Body of pancreas (tissue), 4 donors: Measurements from ENCODE around the gene HESX1. TPM values are rescaled to one million over a fixed set of nuclear protein-coding genes. Genes with fewer than 3 reads are reported as not detected.

Experiments
- ATAC-seq: fragments of 150-250 bp; one replicate; pipeline ENCODE4 v1.9.1; 2016
- DNase-seq, 4 donors: peaks; one replicate each; pipeline ENCODE4 v3.0.0-alpha.2; 2019
- H3K27ac ChIP-seq, 4 donors: fragments of 200-600 bp; sonication (generic); 1 replicate in 3 of 4; 2 replicates in 1 of 4; pipeline versions ENCODE4 v1.5.1 to v1.6.1; 2016 to 2019; ENCODE audit warnings: mild to moderate bottlenecking in 1 of 4, mixed read lengths in 1 of 4, moderate library complexity in 1 of 4
- H3K27me3 ChIP-seq, 2 donors: fragments of 200-600 bp; sonication (generic); one replicate each; pipeline ENCODE4 v1.6.0; 2016; ENCODE audit warnings: mild to moderate bottlenecking in 1 of 2
- H3K36me3 ChIP-seq, 2 donors: fragments of 200-600 bp; sonication (generic); replicated peaks in 1 of 2; 2 replicates each; pipeline ENCODE4 v1.5.1; 2016; ENCODE audit warnings: low read depth in 2 of 2; ENCODE audit not compliant: insufficient read depth in 1 of 2
- H3K4me1 ChIP-seq: fragments of 200-600 bp; sonication (generic); one replicate; pipeline ENCODE4 v1.6.0; 2016
- H3K4me3 ChIP-seq, 2 donors: fragments of 200-600 bp; sonication (generic); 1 replicate in 1 of 2; 2 replicates in 1 of 2; pipeline ENCODE4 v1.5.1; 2016 to 2019
- H3K9me3 ChIP-seq, 3 donors: fragments of 200-600 bp; sonication (generic); 1 replicate in 2 of 3; 2 replicates in 1 of 3; pipeline ENCODE4 v1.5.1; 2016
- POLR2A ChIP-seq, 3 donors: fragments of 450-650 bp; IDR thresholded peaks; one replicate each; pipeline ENCODE4 v1.6.1; 2016; ENCODE audit warnings: antibody characterized with exemption in 3 of 3, mild to moderate bottlenecking in 2 of 3
- WGBS, 2 donors: methylation state at CpG; one replicate each; pipeline ENCODE4 v1.1.5; 2017; 5-methylcytosine and 5-hydroxymethylcytosine counted together
- intact Hi-C: fragments of 100-400 bp; cut with DNase I; formaldehyde crosslinking; loops from one replicate; pipeline ENCODE4 v1.15.1; 2023
- total RNA-seq, 2 donors: library from RNA; depleted of rRNA; stranded (reverse); fragments of >200 nt; gene quantifications; one replicate each; pipeline ENCODE4 v1.1.0, GENCODE V29; 2016
- TF ChIP-seq, protein P1 (sequence below), 7 experiments: fragments of 450-650 bp in 4 of 7; fragments of 200-600 bp in 3 of 7; sonication (generic) in 3 of 7; IDR thresholded peaks; one replicate each; pipeline ENCODE4 v1.5.1; 2016 to 2019; ENCODE audit warnings: antibody characterized with exemption in 7 of 7

HESX1 gene
- total RNA-seq, 2 donors from 2014 or later = not detected

DNA sequence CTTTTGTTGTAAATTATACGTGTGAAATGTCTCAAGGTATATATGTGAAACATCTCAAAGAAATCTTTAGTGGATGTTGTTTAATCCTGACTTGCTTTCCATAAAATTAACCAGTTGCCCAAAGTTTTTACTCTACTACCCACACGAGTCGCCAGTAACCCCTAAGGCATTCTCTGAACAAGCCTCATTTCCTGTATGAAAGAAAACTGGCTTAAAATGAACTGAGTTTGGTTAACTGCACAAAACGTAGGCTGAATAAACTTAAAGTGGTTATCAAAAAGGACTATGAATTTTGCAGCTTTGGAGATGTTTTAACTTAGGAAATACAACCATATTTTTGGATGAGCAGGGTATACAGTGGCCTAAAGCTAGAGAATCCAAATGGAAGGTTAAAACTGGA, 25.1 kb upstream of the HESX1 start:
- TF ChIP-seq, protein P1, sequence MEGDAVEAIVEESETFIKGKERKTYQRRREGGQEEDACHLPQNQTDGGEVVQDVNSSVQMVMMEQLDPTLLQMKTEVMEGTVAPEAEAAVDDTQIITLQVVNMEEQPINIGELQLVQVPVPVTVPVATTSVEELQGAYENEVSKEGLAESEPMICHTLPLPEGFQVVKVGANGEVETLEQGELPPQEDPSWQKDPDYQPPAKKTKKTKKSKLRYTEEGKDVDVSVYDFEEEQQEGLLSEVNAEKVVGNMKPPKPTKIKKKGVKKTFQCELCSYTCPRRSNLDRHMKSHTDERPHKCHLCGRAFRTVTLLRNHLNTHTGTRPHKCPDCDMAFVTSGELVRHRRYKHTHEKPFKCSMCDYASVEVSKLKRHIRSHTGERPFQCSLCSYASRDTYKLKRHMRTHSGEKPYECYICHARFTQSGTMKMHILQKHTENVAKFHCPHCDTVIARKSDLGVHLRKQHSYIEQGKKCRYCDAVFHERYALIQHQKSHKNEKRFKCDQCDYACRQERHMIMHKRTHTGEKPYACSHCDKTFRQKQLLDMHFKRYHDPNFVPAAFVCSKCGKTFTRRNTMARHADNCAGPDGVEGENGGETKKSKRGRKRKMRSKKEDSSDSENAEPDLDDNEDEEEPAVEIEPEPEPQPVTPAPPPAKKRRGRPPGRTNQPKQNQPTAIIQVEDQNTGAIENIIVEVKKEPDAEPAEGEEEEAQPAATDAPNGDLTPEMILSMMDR (IDR thresholded peaks at IDR 0.05) = no peak
- no peak for TF ChIP-seq POLR2A (IDR thresholded peaks at IDR 0.05)
- Histone ChIP-seq H3K4me3 (no peak overlapping the region), H3K9me3 (no peaks in the 10 kb centered on the region), H3K4me1 (peaks cover 31% of the 10 kb centered on the region), H3K27ac (peak overlapping the region in 1 of 4 donors; percentile 96), H3K27me3 (no peaks in the 10 kb centered on the region), H3K36me3 (no peaks in the 10 kb centered on the region)
- no peak for DNase-seq
- 72 to 75% methylated on average over 4 of the region's 4 CpGs for WGBS, 2 donors
- intact Hi-C loops = no loop called here
- no peak for ATAC-seq

DNA sequence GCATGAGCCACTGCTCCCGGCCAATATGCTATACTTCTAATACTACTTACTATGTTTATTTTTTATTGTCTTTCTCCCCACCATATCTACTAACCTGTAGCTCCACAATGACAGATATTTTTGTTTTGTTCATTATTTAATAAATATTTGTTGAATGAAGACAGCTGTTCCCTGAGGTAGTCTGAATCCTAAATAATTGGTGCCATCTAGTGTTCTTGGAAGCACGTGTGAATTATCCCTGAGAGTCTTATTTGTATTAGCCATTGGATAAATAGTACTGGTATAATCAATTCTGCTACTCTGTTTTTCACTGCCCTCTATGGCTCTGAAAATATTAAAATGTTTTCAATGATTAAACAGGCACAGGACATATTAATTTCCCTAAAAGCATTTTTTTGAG, 22.1 kb upstream of the HESX1 start:
- DNase-seq (no peak), ATAC-seq (peak; percentile 56)
- no peak for TF ChIP-seq POLR2A (IDR thresholded peaks at IDR 0.05)
- TF ChIP-seq, protein P1 (IDR thresholded peaks at IDR 0.05) = peak in 5 of 7 experiments; percentile 32 to 61 (median 48)
- peaks cover 21% of the 10 kb centered on the region for H3K4me1 ChIP-seq
- no peak overlapping the region for H3K4me3 ChIP-seq
- 40 to 43% methylated on average over 2 of the region's 2 CpGs for WGBS, 2 donors
- intact Hi-C loops = no loop called here
- no peaks in the 10 kb centered on the region for H3K27me3 ChIP-seq
- no peak overlapping the region for H3K27ac ChIP-seq
- no peaks in the 10 kb centered on the region for H3K9me3 ChIP-seq
- no peaks in the 10 kb centered on the region for H3K36me3 ChIP-seq

DNA sequence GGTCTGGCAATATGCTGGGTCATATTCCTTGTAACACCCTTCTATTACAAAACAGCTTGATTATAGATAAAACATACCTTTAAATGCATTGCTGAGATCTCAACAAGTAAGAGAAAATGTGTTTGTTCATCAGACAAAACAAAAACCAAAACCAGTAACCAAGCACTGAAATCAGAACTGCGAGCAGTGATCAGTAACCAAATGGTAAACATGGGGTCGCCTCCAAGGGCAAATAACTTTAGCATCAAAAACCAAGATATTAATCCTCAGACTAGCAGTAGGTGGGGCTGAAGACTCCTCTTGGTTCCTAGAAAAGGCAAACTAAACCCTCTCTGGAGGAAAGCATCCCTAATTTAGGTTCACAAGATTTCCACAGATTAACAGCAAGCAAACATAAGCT, 6.6 kb upstream of the HESX1 start:
- intact Hi-C loops = no loop called here
- WGBS, 2 donors = 87 to 90% methylated on average over 2 of the region's 2 CpGs
- Histone ChIP-seq H3K4me3 (no peak overlapping the region), H3K27me3 (no peaks in the 10 kb centered on the region), H3K9me3 (no peaks in the 10 kb centered on the region), H3K36me3 (no peaks in the 10 kb centered on the region), H3K4me1 (no peaks in the 10 kb centered on the region), H3K27ac (no peak overlapping the region)
- DNase-seq (no peak), ATAC-seq (no peak)
- TF ChIP-seq, protein P1 (IDR thresholded peaks at IDR 0.05) = no peak
- TF ChIP-seq POLR2A (IDR thresholded peaks at IDR 0.05) = no peak

DNA sequence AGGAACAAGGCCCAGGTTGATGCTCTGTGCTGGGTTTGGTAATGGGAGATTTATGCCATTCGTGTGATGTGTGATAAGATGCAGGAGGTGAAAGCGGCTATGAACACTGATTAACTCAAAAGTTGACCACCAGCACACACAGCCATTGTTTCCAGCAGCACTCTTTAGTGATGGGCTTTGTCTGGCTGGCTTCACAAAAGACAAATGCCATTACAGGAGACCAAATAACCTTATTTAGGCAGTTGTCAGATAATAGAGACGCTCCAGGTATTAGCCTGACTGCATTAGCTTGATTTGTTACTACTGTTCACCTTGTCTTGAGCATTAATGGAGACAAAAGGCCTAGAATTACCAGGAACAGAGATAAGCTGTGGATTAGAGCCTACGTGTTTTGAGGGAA, 5.1 kb downstream of the HESX1 start:
- Histone ChIP-seq H3K4me3 (no peak overlapping the region), H3K9me3 (no peaks in the 10 kb centered on the region), H3K36me3 (no peaks in the 10 kb centered on the region), H3K4me1 (no peaks in the 10 kb centered on the region), H3K27me3 (no peaks in the 10 kb centered on the region), H3K27ac (no peak overlapping the region)
- ATAC-seq = no peak
- DNase-seq = no peak
- WGBS, 2 donors = 82 to 83% methylated on average over 4 of the region's 4 CpGs
- TF ChIP-seq POLR2A (IDR thresholded peaks at IDR 0.05) = no peak
- TF ChIP-seq, protein P1 (IDR thresholded peaks at IDR 0.05) = no peak
- intact Hi-C loops = no loop called here

DNA sequence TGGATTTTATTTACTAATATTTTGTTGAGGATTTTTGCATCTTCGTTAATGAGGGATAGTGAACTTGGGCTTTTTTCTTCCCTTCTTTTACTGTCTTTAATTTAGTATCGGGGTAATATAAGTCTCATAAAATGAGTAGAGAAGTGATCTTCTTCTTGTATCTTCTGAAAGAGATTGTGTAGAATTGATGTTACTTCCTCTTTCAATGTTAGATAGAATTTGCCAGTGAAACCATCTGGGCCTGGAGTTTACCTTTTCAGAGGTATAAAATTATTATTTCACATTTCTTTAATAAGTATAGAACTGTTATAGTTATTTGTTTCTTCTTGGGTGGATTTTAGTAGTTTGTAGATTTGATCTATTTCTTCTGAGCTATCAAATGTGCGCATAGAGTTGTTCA, 7.8 kb downstream of the HESX1 start:
- Histone ChIP-seq H3K27me3 (no peaks in the 10 kb centered on the region), H3K27ac (no peak overlapping the region), H3K4me3 (no peak overlapping the region), H3K36me3 (no peaks in the 10 kb centered on the region), H3K4me1 (no peaks in the 10 kb centered on the region), H3K9me3 (no peaks in the 10 kb centered on the region)
- ATAC-seq = no peak
- intact Hi-C loops = no loop called here
- no peak for TF ChIP-seq POLR2A (IDR thresholded peaks at IDR 0.05)
- TF ChIP-seq, protein P1 (IDR thresholded peaks at IDR 0.05) = no peak
- WGBS, 2 donors = 89% methylated on average over 3 of the region's 3 CpGs
- DNase-seq = no peak
